ENCODE results near the gene JOSD1. TPM values are rescaled to one million over a fixed set of nuclear protein-coding genes. Genes with fewer than 3 reads are reported as not detected.

JOSD1 gene
- total and polyA plus RNA-seq, 7 experiments from 2014 or later: 7.4 to 175 (median 65.7) TPM

GRCh38 chr22:38709306-38709705, 8.6 kb upstream of the JOSD1 start:
- peaks cover 33 to 42% of the 10 kb centered on the region in 2 donors for H3K4me1 ChIP-seq (ENCODE audit: control insufficient read depth in 2 of 2, insufficient read depth in 2 of 2, low read length in 2 of 2)
- H3K4me3 Mint-ChIP-seq: peak overlapping the region in 9 of 10 donors; percentile 32 to 84 (median 60)
- no peak overlapping the region for H3K27ac ChIP-seq (ENCODE audit: low read depth, low read length)
- no peaks in the 10 kb centered on the region for H3K27me3 ChIP-seq (ENCODE audit: control insufficient read depth in 2 of 2, insufficient read depth in 2 of 2, low read length in 2 of 2)
- H3K36me3 Mint-ChIP-seq: peaks cover 0 to 15% (median 13%) of the 10 kb centered on the region in 5 donors
- H3K9me3 ChIP-seq (ENCODE audit: control insufficient read depth in 2 of 3, low read length in 3 of 3): no peaks in the 10 kb centered on the region
- H3K27me3 Mint-ChIP-seq: no peaks in the 10 kb centered on the region
- POLR2A ChIA-PET: interaction anchor here (0.8 to 1.6 kb wide), 7 partner anchors 11 to 49 kb away, joined by 3 to 8 read pairs (median 4); no protein-coding TSS in a partner anchor
- no peaks in the 10 kb centered on the region for H3K9me3 Mint-ChIP-seq
- DNase-seq (no peak), ATAC-seq (no peak)
- CTCF ChIA-PET: interaction anchor here (0.6 to 0.9 kb wide), 3 partner anchors 28 to 433 kb away, joined by 3 read pairs; no protein-coding TSS in a partner anchor
- peaks cover 58 to 84% (median 82%) of the 10 kb centered on the region in 7 donors for H3K4me1 Mint-ChIP-seq
- intact Hi-C loops (cut with micrococcal nuclease): loop anchor here (5.0 to 10.0 kb wide), 6 partner anchors 275 to 693 kb away; partner anchors contain the start of genes APOBEC3B (in 1 of the 2), CBX7 (in 1 of the 2), CSNK1E (in 1 of the 2) and MAFF (in 1 of the 2)
- H3K4me3 ChIP-seq (ENCODE audit: low read length): no peak overlapping the region
- peaks cover 0 to 21% (median 0%) of the 10 kb centered on the region in 3 experiments for H3K36me3 ChIP-seq (ENCODE audit: control insufficient read depth in 2 of 3, insufficient read depth in 3 of 3, low read length in 3 of 3)
- peak overlapping the region in 6 of 9 donors; percentile 3 to 88 (median 68) for H3K27ac Mint-ChIP-seq

DNA sequence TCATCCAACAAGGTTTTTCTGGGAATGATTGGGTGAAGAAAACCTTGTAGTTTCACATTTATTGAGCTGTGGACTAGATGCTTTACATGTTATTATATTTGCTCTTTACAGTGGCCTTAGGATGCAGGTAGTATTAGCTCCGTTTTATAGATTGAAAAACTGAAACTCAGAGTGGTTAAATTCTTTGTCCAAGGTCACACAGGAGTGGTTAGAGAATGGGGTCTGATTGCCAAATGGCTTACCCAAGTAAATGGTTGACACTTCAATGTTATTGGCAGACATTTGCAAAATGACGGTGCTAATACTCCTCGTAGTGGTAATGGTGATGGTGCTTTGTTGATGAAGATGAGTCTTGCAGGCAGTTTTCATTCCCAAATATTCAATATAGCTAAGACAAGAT, 7.2 kb upstream of the JOSD1 start:
- Histone ChIP-seq H3K4me3 (ENCODE audit: low read length) (peak overlapping the region; percentile 80), H3K4me1 (ENCODE audit: control insufficient read depth in 2 of 2, insufficient read depth in 2 of 2, low read length in 2 of 2) (peaks cover 28 to 42% of the 10 kb centered on the region in 2 donors), H3K9me3 (ENCODE audit: control insufficient read depth in 2 of 3, low read length in 3 of 3) (no peaks in the 10 kb centered on the region), H3K36me3 (ENCODE audit: control insufficient read depth in 2 of 3, insufficient read depth in 3 of 3, low read length in 3 of 3) (peaks cover 0 to 21% (median 0%) of the 10 kb centered on the region in 3 experiments), H3K27me3 (ENCODE audit: control insufficient read depth in 2 of 2, insufficient read depth in 2 of 2, low read length in 2 of 2) (no peaks in the 10 kb centered on the region), H3K27ac (ENCODE audit: low read depth, low read length) (no peak overlapping the region)
- intact Hi-C loops (cut with micrococcal nuclease): loop anchor here (2.0 to 10.0 kb wide), 7 partner anchors 163 to 694 kb away; partner anchors contain the start of genes APOBEC3B (in 1 of the 2), CBX7 (in 1 of the 2), CSNK1E (in 1 of the 2) and MAFF (in 1 of the 2)
- ChIA-PET POLR2A (interaction anchor here (0.7 to 4.1 kb wide), 8 partner anchors 17 to 46 kb away, joined by 3 to 64 read pairs (median 3); partner anchors contain the start of genes SUN2 and TOMM22), CTCF (interaction anchor here (0.6 to 1.6 kb wide), 6 partner anchors 17 to 182 kb away, joined by 3 to 5 read pairs (median 4); partner anchors contain the start of gene TOMM22)
- DNase-seq (no peak), ATAC-seq (no peak)
- peaks cover 0 to 14% (median 12%) of the 10 kb centered on the region in 5 donors for H3K36me3 Mint-ChIP-seq
- H3K27ac Mint-ChIP-seq: peak overlapping the region in 8 of 9 donors; percentile 6 to 91 (median 54)
- peak overlapping the region; percentile 48 to 98 (median 92) for H3K4me3 Mint-ChIP-seq
- H3K27me3 Mint-ChIP-seq: no peaks in the 10 kb centered on the region
- H3K4me1 Mint-ChIP-seq: peaks cover 46 to 76% (median 71%) of the 10 kb centered on the region in 7 donors
- H3K9me3 Mint-ChIP-seq: no peaks in the 10 kb centered on the region

- H3K4me3 ChIP-seq (ENCODE audit: low read length): peak overlapping the region; percentile 80
- DNase-seq: no peak
- CTCF ChIA-PET: interaction anchor here (0.7 to 1.6 kb wide), 5 partner anchors 18 to 59 kb away, joined by 3 to 5 read pairs (median 4); partner anchors contain the start of gene TOMM22
- intact Hi-C loops (cut with micrococcal nuclease): loop anchor here (2.0 to 10.0 kb wide), 7 partner anchors 163 to 695 kb away; partner anchors contain the start of genes APOBEC3B (in 1 of the 2), CBX7 (in 1 of the 2), CSNK1E (in 1 of the 2) and MAFF (in 1 of the 2)
- peaks cover 44 to 70% (median 65%) of the 10 kb centered on the region in 7 donors for H3K4me1 Mint-ChIP-seq
- peak overlapping the region; percentile 80 to 95 (median 91) for H3K27ac Mint-ChIP-seq
- H3K36me3 Mint-ChIP-seq: peaks cover 0 to 14% (median 12%) of the 10 kb centered on the region in 5 donors
- H3K9me3 Mint-ChIP-seq: no peaks in the 10 kb centered on the region
- peak overlapping the region; percentile 90 for H3K27ac ChIP-seq (ENCODE audit: low read depth, low read length)
- peaks cover 0 to 21% (median 0%) of the 10 kb centered on the region in 3 experiments for H3K36me3 ChIP-seq (ENCODE audit: control insufficient read depth in 2 of 3, insufficient read depth in 3 of 3, low read length in 3 of 3)
- peak overlapping the region; percentile 71 to 98 (median 93) for H3K4me3 Mint-ChIP-seq
- ATAC-seq: no peak
- H3K9me3 ChIP-seq (ENCODE audit: control insufficient read depth in 2 of 3, low read length in 3 of 3): no peaks in the 10 kb centered on the region
- no peaks in the 10 kb centered on the region for H3K27me3 Mint-ChIP-seq
- H3K4me1 ChIP-seq (ENCODE audit: control insufficient read depth in 2 of 2, insufficient read depth in 2 of 2, low read length in 2 of 2): peaks cover 28 to 37% of the 10 kb centered on the region in 2 donors
- POLR2A ChIA-PET: interaction anchor here (0.7 to 4.1 kb wide), 12 partner anchors 11 to 46 kb away, joined by 3 to 64 read pairs (median 3); partner anchors contain the start of genes SUN2 and TOMM22
- H3K27me3 ChIP-seq (ENCODE audit: control insufficient read depth in 2 of 2, insufficient read depth in 2 of 2, low read length in 2 of 2): no peaks in the 10 kb centered on the region
These were observed 6.6 kb upstream of the JOSD1 start for GRCh38 chr22:38707346-38707745.

GRCh38 chr22:38706901-38707195, 6.1 kb upstream of the JOSD1 start:
- Mint-ChIP-seq H3K27me3 (no peaks in the 10 kb centered on the region), H3K4me1 (peaks cover 39 to 65% (median 60%) of the 10 kb centered on the region in 7 donors), H3K27ac (peak overlapping the region; percentile 80 to 95 (median 91)), H3K36me3 (peaks cover 0 to 14% (median 9%) of the 10 kb centered on the region in 5 donors), H3K4me3 (peak overlapping the region; percentile 71 to 98 (median 93)), H3K9me3 (no peaks in the 10 kb centered on the region)
- Histone ChIP-seq H3K4me3 (ENCODE audit: low read length) (peak overlapping the region; percentile 80), H3K27ac (ENCODE audit: low read depth, low read length) (peak overlapping the region; percentile 90), H3K4me1 (ENCODE audit: control insufficient read depth in 2 of 2, insufficient read depth in 2 of 2, low read length in 2 of 2) (peaks cover 31 to 38% of the 10 kb centered on the region in 2 donors), H3K27me3 (ENCODE audit: control insufficient read depth in 2 of 2, insufficient read depth in 2 of 2, low read length in 2 of 2) (no peaks in the 10 kb centered on the region), H3K9me3 (ENCODE audit: control insufficient read depth in 2 of 3, low read length in 3 of 3) (no peaks in the 10 kb centered on the region), H3K36me3 (ENCODE audit: control insufficient read depth in 2 of 3, insufficient read depth in 3 of 3, low read length in 3 of 3) (peaks cover 0 to 21% (median 0%) of the 10 kb centered on the region in 3 experiments)
- ATAC-seq: no peak
- CTCF ChIA-PET: interaction anchor here (1.3 kb wide), 1 partner anchor 59 kb away, joined by 4 read pairs; no protein-coding TSS in a partner anchor
- DNase-seq: no peak
- POLR2A ChIA-PET: interaction anchor here (0.7 to 4.1 kb wide), 12 partner anchors 8 to 1323 kb away, joined by 3 to 64 read pairs (median 4); partner anchors contain the start of genes SUN2 and TOMM22
- intact Hi-C loops (cut with micrococcal nuclease): loop anchor here (2.0 to 10.0 kb wide), 7 partner anchors 164 to 695 kb away; partner anchors contain the start of genes APOBEC3B (in 1 of the 2), CBX7 (in 1 of the 2), CSNK1E (in 1 of the 2) and MAFF (in 1 of the 2)

- ATAC-seq (no peak), DNase-seq (peak in 4 of 9 donors; percentile 22 to 59 (median 30))
- Mint-ChIP-seq H3K9me3 (no peaks in the 10 kb centered on the region), H3K27me3 (no peaks in the 10 kb centered on the region), H3K27ac (peak overlapping the region; percentile 80 to 99 (median 92)), H3K4me1 (peaks cover 43 to 66% (median 65%) of the 10 kb centered on the region in 7 donors), H3K36me3 (peaks cover 0 to 14% (median 8%) of the 10 kb centered on the region in 5 donors), H3K4me3 (peak overlapping the region; percentile 71 to 98 (median 93))
- intact Hi-C loops (cut with micrococcal nuclease): loop anchor here (2.0 to 10.0 kb wide), 7 partner anchors 164 to 696 kb away; partner anchors contain the start of genes APOBEC3B (in 1 of the 2), CBX7 (in 1 of the 2), CSNK1E (in 1 of the 2) and MAFF (in 1 of the 2)
- H3K27me3 ChIP-seq (ENCODE audit: control insufficient read depth in 2 of 2, insufficient read depth in 2 of 2, low read length in 2 of 2): no peaks in the 10 kb centered on the region
- ChIA-PET POLR2A (interaction anchor here (0.6 to 4.1 kb wide), 27 partner anchors 8 to 1338 kb away, joined by 3 to 64 read pairs (median 4); partner anchors contain the start of genes CBY1, FAM227A, NPTXR and SUN2), CTCF (interaction anchor here (1.0 to 1.3 kb wide), 2 partner anchors 25 to 60 kb away, joined by 4 to 8 read pairs; partner anchors contain the start of gene TOMM22)
- peaks cover 0 to 21% (median 0%) of the 10 kb centered on the region in 3 experiments for H3K36me3 ChIP-seq (ENCODE audit: control insufficient read depth in 2 of 3, insufficient read depth in 3 of 3, low read length in 3 of 3)
- H3K9me3 ChIP-seq (ENCODE audit: control insufficient read depth in 2 of 3, low read length in 3 of 3): no peaks in the 10 kb centered on the region
- H3K4me3 ChIP-seq (ENCODE audit: low read length): peak overlapping the region; percentile 80
- peaks cover 36 to 42% of the 10 kb centered on the region in 2 donors for H3K4me1 ChIP-seq (ENCODE audit: control insufficient read depth in 2 of 2, insufficient read depth in 2 of 2, low read length in 2 of 2)
- H3K27ac ChIP-seq (ENCODE audit: low read depth, low read length): peak overlapping the region; percentile 90
These were observed 5.6 kb upstream of the JOSD1 start for GRCh38 chr22:38706101-38706900.

Data from naive thymus-derived CD4-positive, alpha-beta T cell (primary cell).